IMR-90 (cell line): ENCODE results near the gene LRRC42.
"Not testable (repeated sequence)": the region's sequence is repeated elsewhere in the genome, so short reads cannot be mapped to it uniquely, and the experiment has no call there.

Source experiments
- BHLHE40 ChIP-seq: fragments of 150-350 bp; IDR thresholded peaks from 2 replicates; pipeline ENCODE4 v1.6.1; 2016; ENCODE audit warnings: mild to moderate bottlenecking, low read depth, low read length
- CEBPB ChIP-seq: IDR thresholded peaks from 2 replicates; pipeline ENCODE4 v1.6.1; 2012; ENCODE audit warnings: low read depth, low read length, improper control_type of control experiment
- CHD1 ChIP-seq: IDR thresholded peaks from 2 replicates; pipeline ENCODE4 v1.6.1; 2012; ENCODE audit warnings: low read depth, low read length, improper control_type of control experiment
- CTCF ChIP-seq: conservative IDR thresholded peaks from 2 replicates; pipeline ENCODE4 v1.5.1; 2012; ENCODE audit warnings: mild to moderate bottlenecking, low read depth, low read length, improper control_type of control experiment
- ELK1 ChIP-seq: fragments of 150-350 bp; IDR thresholded peaks from 2 replicates; pipeline ENCODE4 v1.6.1; 2016; ENCODE audit warnings: low read depth, mild to moderate bottlenecking, low read length, moderate library complexity, borderline replicate concordance
- FOS ChIP-seq: fragments of 150-350 bp; IDR thresholded peaks from 2 replicates; pipeline ENCODE4 v1.6.1; 2016; ENCODE audit warnings: low read depth, low read length
- MAFK ChIP-seq: IDR thresholded peaks from 2 replicates; pipeline ENCODE4 v1.6.1; 2012; ENCODE audit warnings: low read depth, low read length, improper control_type of control experiment
- MAZ ChIP-seq: IDR thresholded peaks from 2 replicates; pipeline ENCODE4 v1.6.1; 2012; ENCODE audit warnings: low read depth, mild to moderate bottlenecking, low read length, improper control_type of control experiment, moderate library complexity, borderline replicate concordance
- MXI1 ChIP-seq: IDR thresholded peaks from 2 replicates; pipeline ENCODE4 v1.6.1; 2012; ENCODE audit warnings: low read depth, mild to moderate bottlenecking, low read length, moderate library complexity, borderline replicate concordance
- POLR2A ChIP-seq: IDR thresholded peaks from 2 replicates; pipeline ENCODE4 v1.6.1; 2012; ENCODE audit warnings: mild to moderate bottlenecking, low read depth, low read length
- RAD21 ChIP-seq: IDR thresholded peaks from 2 replicates; pipeline ENCODE4 v1.6.1; 2012; ENCODE audit warnings: low read length, improper control_type of control experiment
- RCOR1 ChIP-seq: IDR thresholded peaks from 2 replicates; pipeline ENCODE4 v1.6.1; 2012; ENCODE audit warnings: mild to moderate bottlenecking, low read length, improper control_type of control experiment; ENCODE audit not compliant: insufficient replicate concordance
- RFX5 ChIP-seq: IDR thresholded peaks from 2 replicates; pipeline ENCODE4 v1.8.0; 2012; ENCODE audit warnings: low read depth, mild to moderate bottlenecking, low read length, moderate library complexity
- USF2 ChIP-seq: fragments of 150-350 bp; IDR thresholded peaks from 2 replicates; pipeline ENCODE4 v1.6.1; 2017; ENCODE audit warnings: mild to moderate bottlenecking, antibody characterized with exemption, low read length, low read depth

- TF ChIP-seq RAD21, CTCF, POLR2A, MAFK, FOS, RFX5, RCOR1, MXI1, BHLHE40, CHD1, ELK1, CEBPB, USF2, MAZ: not testable (repeated sequence)
Measured at GRCh38 chr1:53994516-53994915, 48.4 kb downstream of the LRRC42 start.
